ENCODE results near the gene MINK1. TPM values are rescaled to one million over a fixed set of nuclear protein-coding genes. Genes with fewer than 3 reads are reported as not detected.

MINK1 gene
- total RNA-seq, 1 donor from 2014 or later, result 67.5 TPM

DNA sequence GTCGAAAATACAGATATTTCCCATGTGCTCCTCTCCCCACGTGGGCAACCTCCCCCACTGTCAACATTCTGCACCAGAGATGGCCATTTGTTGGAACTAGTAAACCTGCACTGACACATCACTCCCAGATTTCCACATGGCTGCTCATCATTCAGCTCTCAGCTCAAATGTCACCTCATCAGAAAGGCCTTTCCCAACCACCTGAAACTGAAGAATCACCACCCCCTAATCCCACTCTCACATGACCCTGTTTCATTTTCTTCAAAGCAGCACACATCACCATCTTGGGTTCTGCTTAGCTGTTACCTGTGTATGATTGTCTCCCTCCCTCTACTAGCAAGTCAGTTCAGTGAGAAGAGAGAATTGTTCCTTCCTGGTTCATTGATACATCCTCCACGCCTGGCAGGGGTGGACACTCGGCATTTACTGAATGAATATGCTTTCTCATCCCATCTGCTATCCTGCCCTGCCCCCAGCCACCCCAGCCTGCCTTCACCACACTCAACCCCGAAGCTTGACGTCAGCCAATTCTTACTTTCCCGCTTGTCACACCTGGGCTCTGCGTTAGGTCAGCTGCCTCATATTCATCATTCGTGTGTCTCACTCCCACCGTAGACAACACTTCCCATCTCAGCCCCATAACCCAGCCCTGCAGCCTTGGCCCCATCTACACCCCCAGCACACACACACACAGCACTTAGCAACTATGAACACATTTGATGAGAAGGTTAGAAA is 32.5 kb upstream of the MINK1 start:
- H3K36me3 Mint-ChIP-seq (ENCODE audit: low read depth), result peaks cover 18% of the 10 kb centered on the region
- intact Hi-C loops (cut with micrococcal nuclease), result no loop called here
- no peaks in the 10 kb centered on the region for H3K27me3 Mint-ChIP-seq (ENCODE audit: insufficient read depth)
- no peak for DNase-seq (ENCODE audit: low spot score)
- peaks cover 7% of the 10 kb centered on the region for H3K4me1 Mint-ChIP-seq (ENCODE audit: low read depth)
- H3K27ac Mint-ChIP-seq, result no peak overlapping the region
- H3K9me3 Mint-ChIP-seq, result no peaks in the 10 kb centered on the region
- no peak overlapping the region for H3K4me3 Mint-ChIP-seq

- H3K4me1 Mint-ChIP-seq (ENCODE audit: low read depth), result peaks cover 6% of the 10 kb centered on the region
- intact Hi-C loops (cut with micrococcal nuclease), result no loop called here
- H3K4me3 Mint-ChIP-seq, result no peak within 1 kb of the TSS
- H3K9me3 Mint-ChIP-seq, result no peaks in the 10 kb centered on the region
- H3K27ac Mint-ChIP-seq, result no peak within 1 kb of the TSS
- no peaks in the 10 kb centered on the region for H3K27me3 Mint-ChIP-seq (ENCODE audit: insufficient read depth)
- H3K36me3 Mint-ChIP-seq (ENCODE audit: low read depth), result peaks cover 14% of the 10 kb centered on the region
- no peak for DNase-seq (ENCODE audit: low spot score)
Observed at GRCh38 chr17:4802228-4802627, 30.9 kb upstream of the MINK1 start, which contains the start of gene C17orf114. C17orf114 (minus strand) TSS chr17:4802328.

- Mint-ChIP-seq H3K27ac (no peak overlapping the region), H3K4me3 (peak overlapping the region; percentile 78), H3K4me1 (ENCODE audit: low read depth) (peaks cover 11% of the 10 kb centered on the region), H3K9me3 (no peaks in the 10 kb centered on the region), H3K36me3 (ENCODE audit: low read depth) (peaks cover 12% of the 10 kb centered on the region), H3K27me3 (ENCODE audit: insufficient read depth) (peaks cover 2% of the 10 kb centered on the region)
- DNase-seq (ENCODE audit: low spot score), result no peak
- intact Hi-C loops (cut with micrococcal nuclease), result loop anchor here (1.0 to 5.0 kb wide), 2 partner anchors 16 to 249 kb away; partner anchors contain the start of gene MYBBP1A
Observed at GRCh38 chr17:4806456-4806776, 26.7 kb upstream of the MINK1 start.

DNA sequence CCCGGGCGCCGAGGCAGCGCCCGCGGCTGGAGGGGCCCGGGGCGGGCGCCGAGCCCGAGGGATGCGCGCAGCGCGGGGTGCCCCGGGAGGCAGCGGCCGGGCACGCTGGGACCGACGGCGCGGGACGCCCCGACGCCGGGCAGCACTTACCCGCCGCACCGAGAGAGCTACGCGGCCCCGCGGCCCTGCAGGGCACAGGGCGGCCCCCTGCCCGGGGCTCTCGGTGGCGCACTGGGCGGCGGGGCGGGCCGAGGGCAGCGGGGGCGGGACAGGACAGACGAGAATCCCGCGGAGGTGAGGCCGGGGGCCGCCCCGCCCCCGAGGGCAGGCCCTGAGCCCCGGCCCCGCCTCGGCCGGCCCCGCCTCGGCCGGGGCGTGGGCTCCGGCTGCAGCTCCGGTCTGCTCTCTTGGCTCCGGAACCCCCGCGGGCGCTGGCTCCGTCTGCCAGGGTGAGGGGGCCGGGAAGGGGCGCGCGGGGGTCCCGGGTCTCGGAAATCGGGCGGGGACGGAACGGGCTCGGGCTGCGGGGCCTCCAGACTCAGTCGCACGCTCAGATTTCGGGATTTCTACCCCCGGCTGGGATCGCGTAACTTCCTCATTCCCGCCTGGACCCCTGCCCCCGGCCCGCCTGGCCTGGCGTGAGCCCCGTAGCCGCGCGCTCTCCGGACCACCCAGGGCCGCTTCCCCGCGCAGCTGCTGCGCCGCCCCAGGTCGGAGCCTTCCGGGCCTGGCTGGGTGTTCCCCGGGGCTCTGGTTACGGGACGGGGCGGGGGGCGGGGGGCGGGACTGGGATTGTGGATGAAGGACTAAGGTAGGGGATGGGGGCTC is 26.1 kb upstream of the MINK1 start, which contains the start of gene PLD2:
Gene PLD2 (plus strand): TSS at position 376 of the 828 bp plus-strand sequence. CDS start 621 bp downstream, outside the sequence.
- no peaks in the 10 kb centered on the region for H3K9me3 Mint-ChIP-seq
- H3K27ac Mint-ChIP-seq, result peak within 1 kb of the TSS; percentile 34
- H3K4me1 Mint-ChIP-seq (ENCODE audit: low read depth), result peaks cover 11% of the 10 kb centered on the region
- H3K4me3 Mint-ChIP-seq, result peak within 1 kb of the TSS; percentile 82
- peak; percentile 89 for DNase-seq (ENCODE audit: low spot score)
- H3K27me3 Mint-ChIP-seq (ENCODE audit: insufficient read depth), result peaks cover 2% of the 10 kb centered on the region
- intact Hi-C loops (cut with micrococcal nuclease), result loop anchor here (1.0 to 5.0 kb wide), 6 partner anchors 11 to 250 kb away; partner anchors contain the start of genes ARRB2, MED11, MINK1 and MYBBP1A
- peaks cover 12% of the 10 kb centered on the region for H3K36me3 Mint-ChIP-seq (ENCODE audit: low read depth)

DNA sequence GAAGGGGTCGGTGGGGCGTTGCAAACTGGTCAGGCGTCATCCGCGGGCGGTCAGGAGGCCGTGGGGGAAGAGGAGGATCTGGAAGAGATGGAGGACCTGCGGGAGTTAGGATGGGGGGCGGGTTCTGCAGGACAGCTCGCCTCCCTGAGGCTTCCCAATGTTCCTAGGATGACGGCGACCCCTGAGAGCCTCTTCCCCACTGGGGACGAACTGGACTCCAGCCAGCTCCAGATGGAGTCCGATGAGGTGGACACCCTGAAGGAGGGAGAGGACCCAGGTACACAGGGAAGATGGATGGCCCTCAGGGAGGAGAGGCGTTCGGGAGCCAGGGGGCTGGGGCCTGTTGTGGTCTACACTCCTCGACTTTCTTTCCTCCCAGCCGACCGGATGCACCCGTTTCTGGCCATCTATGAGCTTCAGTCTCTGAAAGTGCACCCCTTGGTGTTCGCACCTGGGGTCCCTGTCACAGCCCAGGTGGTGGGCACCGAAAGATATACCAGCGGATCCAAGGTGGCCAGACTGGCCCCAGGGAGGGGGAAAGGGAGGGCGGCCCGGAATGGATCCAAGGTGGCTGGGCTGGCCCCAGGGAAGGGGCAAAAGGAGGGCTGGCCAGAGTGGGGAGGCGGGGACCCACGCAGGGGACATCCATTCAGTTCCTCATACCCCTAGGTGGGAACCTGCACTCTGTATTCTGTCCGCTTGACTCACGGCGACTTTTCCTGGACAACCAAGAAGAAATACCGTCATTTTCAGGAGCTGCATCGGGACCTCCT is 25.3 kb upstream of the MINK1 start:
- no peak for DNase-seq (ENCODE audit: low spot score)
- Mint-ChIP-seq H3K27me3 (ENCODE audit: insufficient read depth) (peaks cover 2% of the 10 kb centered on the region), H3K27ac (peak overlapping the region; percentile 34), H3K9me3 (no peaks in the 10 kb centered on the region), H3K36me3 (ENCODE audit: low read depth) (peaks cover 12% of the 10 kb centered on the region), H3K4me1 (ENCODE audit: low read depth) (peaks cover 11% of the 10 kb centered on the region), H3K4me3 (peak overlapping the region; percentile 82)
- intact Hi-C loops (cut with micrococcal nuclease), result loop anchor here (1.0 to 5.0 kb wide), 5 partner anchors 11 to 250 kb away; partner anchors contain the start of genes ARRB2, MED11, MINK1 and MYBBP1A

DNA sequence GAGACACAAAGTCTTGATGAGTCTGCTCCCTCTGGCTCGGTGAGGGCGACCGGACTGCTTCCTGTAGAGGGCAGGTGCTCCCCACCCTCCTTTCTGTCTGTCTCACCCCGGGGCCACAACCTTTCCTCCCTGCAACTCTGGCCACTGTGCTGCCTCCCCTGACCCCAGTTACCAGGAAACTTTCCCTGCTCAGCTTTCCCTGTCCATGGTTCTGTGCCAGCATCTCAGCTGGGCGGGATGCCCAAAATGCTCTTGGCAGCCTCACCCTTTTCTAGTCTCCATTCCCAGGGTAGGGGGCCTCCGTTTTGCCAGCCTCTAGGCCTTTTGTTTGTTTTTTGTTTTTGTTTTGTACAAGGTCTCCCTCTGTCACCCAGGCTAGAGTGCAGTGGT is 24.8 kb upstream of the MINK1 start:
- peak overlapping the region; percentile 82 for H3K4me3 Mint-ChIP-seq
- H3K4me1 Mint-ChIP-seq (ENCODE audit: low read depth), result peaks cover 11% of the 10 kb centered on the region
- no peak for DNase-seq (ENCODE audit: low spot score)
- no peaks in the 10 kb centered on the region for H3K9me3 Mint-ChIP-seq
- intact Hi-C loops (cut with micrococcal nuclease), result loop anchor here (5.0 kb wide), 1 partner anchor 251 kb away; the partner anchor contains the start of gene MYBBP1A
- peak overlapping the region; percentile 48 for H3K27ac Mint-ChIP-seq
- peaks cover 12% of the 10 kb centered on the region for H3K36me3 Mint-ChIP-seq (ENCODE audit: low read depth)
- peaks cover 2% of the 10 kb centered on the region for H3K27me3 Mint-ChIP-seq (ENCODE audit: insufficient read depth)

- intact Hi-C loops (cut with micrococcal nuclease), result no loop called here
- H3K4me3 Mint-ChIP-seq, result no peak overlapping the region
- peaks cover 18% of the 10 kb centered on the region for H3K36me3 Mint-ChIP-seq (ENCODE audit: low read depth)
- peaks cover 11% of the 10 kb centered on the region for H3K4me1 Mint-ChIP-seq (ENCODE audit: low read depth)
- H3K27ac Mint-ChIP-seq, result no peak overlapping the region
- DNase-seq (ENCODE audit: low spot score), result no peak
- peaks cover 2% of the 10 kb centered on the region for H3K27me3 Mint-ChIP-seq (ENCODE audit: insufficient read depth)
- H3K9me3 Mint-ChIP-seq, result no peaks in the 10 kb centered on the region
Observed at GRCh38 chr17:4810696-4811290, 22.3 kb upstream of the MINK1 start.

DNA sequence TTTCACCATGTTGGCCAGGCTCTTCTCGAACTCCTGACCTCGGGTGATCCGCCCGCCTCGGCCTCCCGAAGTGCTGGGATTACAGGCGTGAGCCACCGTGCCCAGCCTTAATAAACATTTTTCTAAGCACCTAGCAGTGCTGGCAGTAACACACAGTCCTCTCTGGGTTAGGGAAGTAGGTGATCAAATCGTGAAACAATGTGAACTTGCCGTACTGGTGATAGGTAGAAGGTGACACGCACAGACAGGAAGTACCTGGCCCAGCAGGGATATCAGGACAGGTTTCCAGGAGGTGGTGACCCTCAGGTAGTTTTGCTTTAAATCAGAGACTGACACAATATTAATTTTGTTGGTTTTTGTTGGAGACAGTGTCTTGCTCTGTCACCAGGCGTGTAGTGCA is 21.7 kb upstream of the MINK1 start:
- DNase-seq (ENCODE audit: low spot score), result no peak
- H3K4me3 Mint-ChIP-seq, result no peak overlapping the region
- intact Hi-C loops (cut with micrococcal nuclease), result no loop called here
- no peaks in the 10 kb centered on the region for H3K9me3 Mint-ChIP-seq
- peaks cover 5% of the 10 kb centered on the region for H3K4me1 Mint-ChIP-seq (ENCODE audit: low read depth)
- peaks cover 20% of the 10 kb centered on the region for H3K36me3 Mint-ChIP-seq (ENCODE audit: low read depth)
- H3K27me3 Mint-ChIP-seq (ENCODE audit: insufficient read depth), result peaks cover 2% of the 10 kb centered on the region
- H3K27ac Mint-ChIP-seq, result no peak overlapping the region

DNA sequence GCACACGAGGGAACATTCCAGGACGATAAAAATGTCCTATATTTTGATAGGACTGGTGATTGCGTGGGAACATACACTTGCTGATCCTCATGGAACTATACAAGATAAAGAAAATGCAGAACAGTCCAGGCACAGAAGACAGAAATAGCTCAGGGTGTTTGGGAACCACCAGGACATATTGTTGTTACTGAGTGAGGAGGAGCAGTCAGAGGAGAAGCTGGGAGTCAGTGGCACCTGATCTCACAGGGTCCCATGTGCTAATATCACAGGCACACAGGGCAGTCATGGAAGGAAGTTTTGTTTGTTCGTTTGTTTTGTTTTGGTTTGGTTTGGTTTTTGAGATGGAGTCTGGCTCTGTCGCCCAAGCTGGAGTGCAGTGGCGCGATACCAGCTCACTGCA is 20.4 kb upstream of the MINK1 start:
- Mint-ChIP-seq H3K4me1 (ENCODE audit: low read depth) (peaks cover 5% of the 10 kb centered on the region), H3K36me3 (ENCODE audit: low read depth) (peaks cover 20% of the 10 kb centered on the region), H3K9me3 (no peaks in the 10 kb centered on the region), H3K27me3 (ENCODE audit: insufficient read depth) (peaks cover 2% of the 10 kb centered on the region), H3K4me3 (no peak overlapping the region), H3K27ac (no peak overlapping the region)
- no peak for DNase-seq (ENCODE audit: low spot score)
- intact Hi-C loops (cut with micrococcal nuclease), result no loop called here

DNA sequence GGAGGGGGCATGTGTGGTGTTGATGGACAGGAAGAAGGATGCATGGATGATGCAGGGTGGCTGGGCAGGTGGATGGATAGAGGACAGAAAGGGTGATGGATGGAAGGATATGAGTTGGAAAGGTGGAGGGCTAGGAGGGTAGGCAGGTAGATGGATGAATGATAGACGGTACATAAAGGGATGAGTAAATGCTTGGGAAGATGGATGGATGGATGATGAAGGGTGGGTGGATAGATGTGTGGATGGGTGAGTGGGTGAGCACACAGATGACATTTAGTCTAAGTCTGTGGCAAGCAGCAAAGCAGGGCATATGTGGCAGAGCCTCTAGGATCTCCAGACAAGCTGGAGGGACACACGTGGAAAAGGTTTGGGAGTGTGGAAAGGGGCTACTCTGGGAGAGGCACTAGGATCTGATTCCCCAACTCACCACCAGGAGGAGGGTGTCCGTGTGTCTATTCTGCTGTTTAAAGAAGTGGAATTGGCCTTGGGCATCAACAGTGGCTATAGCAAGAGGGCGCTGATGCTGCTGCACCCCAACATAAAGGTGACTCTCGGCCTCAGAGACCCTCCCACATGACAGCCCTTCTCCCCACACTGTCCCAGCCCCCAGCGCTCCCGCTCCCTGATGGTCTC is 18.0 kb upstream of the MINK1 start:
- no peak for DNase-seq (ENCODE audit: low spot score)
- Mint-ChIP-seq H3K4me1 (ENCODE audit: low read depth) (peaks cover 5% of the 10 kb centered on the region), H3K9me3 (no peaks in the 10 kb centered on the region), H3K27ac (no peak overlapping the region), H3K27me3 (ENCODE audit: insufficient read depth) (no peaks in the 10 kb centered on the region), H3K4me3 (no peak overlapping the region), H3K36me3 (ENCODE audit: low read depth) (peaks cover 14% of the 10 kb centered on the region)
- intact Hi-C loops (cut with micrococcal nuclease), result no loop called here

- Mint-ChIP-seq H3K36me3 (ENCODE audit: low read depth) (peaks cover 12% of the 10 kb centered on the region), H3K4me3 (no peak overlapping the region), H3K4me1 (ENCODE audit: low read depth) (no peaks in the 10 kb centered on the region), H3K9me3 (no peaks in the 10 kb centered on the region), H3K27me3 (ENCODE audit: insufficient read depth) (no peaks in the 10 kb centered on the region), H3K27ac (no peak overlapping the region)
- intact Hi-C loops (cut with micrococcal nuclease), result no loop called here
- no peak for DNase-seq (ENCODE audit: low spot score)
Observed at GRCh38 chr17:4816826-4817225, 16.3 kb upstream of the MINK1 start.

DNA sequence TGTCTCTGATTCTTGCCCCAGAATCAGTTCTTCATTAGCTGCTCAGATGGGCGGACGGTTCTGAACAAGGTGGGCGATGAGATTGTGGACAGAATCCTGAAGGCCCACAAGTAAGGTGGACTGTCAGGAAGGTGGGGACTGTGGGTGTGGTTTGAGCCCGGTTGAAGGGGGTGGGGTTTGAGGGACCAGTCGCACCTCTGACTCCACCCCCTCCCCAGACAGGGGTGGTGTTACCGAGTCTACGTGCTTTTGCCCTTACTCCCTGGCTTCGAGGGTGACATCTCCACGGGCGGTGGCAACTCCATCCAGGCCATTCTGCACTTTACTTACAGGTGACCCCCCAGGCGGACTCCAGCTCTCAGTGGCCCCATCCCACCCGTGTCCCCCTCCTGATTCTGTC is 14.9 kb upstream of the MINK1 start:
- no peak overlapping the region for H3K4me3 Mint-ChIP-seq
- H3K27ac Mint-ChIP-seq, result no peak overlapping the region
- H3K36me3 Mint-ChIP-seq (ENCODE audit: low read depth), result peaks cover 12% of the 10 kb centered on the region
- intact Hi-C loops (cut with micrococcal nuclease), result no loop called here
- no peaks in the 10 kb centered on the region for H3K9me3 Mint-ChIP-seq
- no peaks in the 10 kb centered on the region for H3K27me3 Mint-ChIP-seq (ENCODE audit: insufficient read depth)
- H3K4me1 Mint-ChIP-seq (ENCODE audit: low read depth), result no peaks in the 10 kb centered on the region
- no peak for DNase-seq (ENCODE audit: low spot score)
